CD4-positive, alpha-beta T cell (primary cell): ENCODE measurements around the gene CCND1. TPM values are rescaled to one million over a fixed set of nuclear protein-coding genes. Genes with fewer than 3 reads are reported as not detected.

Experiments
- ATAC-seq: fragments of 200-7000 bp; cut with Tn5 transposase; one replicate; pipeline ENCODE4 v1.10.0; 2022; ENCODE audit warnings: mild to moderate bottlenecking; ENCODE audit not compliant: poor library complexity
- CTCF ChIA-PET: fragments of 350-600 bp; sonication (Branson Sonifier 250); formaldehyde crosslinking; loops from one replicate; lab custom pipeline; 2021; ENCODE audit warnings: antibody characterized with exemption, inconsistent platforms; lab: Charles Lee
- POLR2A ChIA-PET: fragments of 350-600 bp; sonication (Branson Sonifier 250); formaldehyde crosslinking; loops from one replicate; lab custom pipeline; 2021; ENCODE audit warnings: antibody characterized with exemption, inconsistent platforms; lab: Charles Lee
- DNase-seq, 14 experiments: peaks; one replicate each; pipeline ENCODE4 v3.0.0-alpha.2; 2013 to 2020; ENCODE audit warnings: mixed read lengths in 2 of 14
- H3K27ac ChIP-seq, 2 donors: one replicate each; pipeline versions ENCODE4 v1.5.1 to v1.7.0; 2013; ENCODE audit warnings: low read length in 2 of 2, low read depth in 1 of 2, mild to moderate bottlenecking in 1 of 2
- H3K27me3 ChIP-seq, 2 experiments: 1 replicate in 1 of 2; 2 replicates in 1 of 2; pipeline versions ENCODE4 v1.6.1 to v1.7.0; 2013; ENCODE audit warnings: low read length in 2 of 2, control low read depth in 1 of 2, mild to moderate bottlenecking in 1 of 2, moderate library complexity in 1 of 2; ENCODE audit not compliant: insufficient read depth in 2 of 2, control insufficient read depth in 1 of 2
- H3K36me3 ChIP-seq: one replicate; pipeline ENCODE4 v1.6.1; 2013; ENCODE audit warnings: low read length, control low read depth; ENCODE audit not compliant: insufficient read depth
- H3K4me1 ChIP-seq: one replicate; pipeline ENCODE4 v1.6.1; 2013; ENCODE audit warnings: low read length, control low read depth; ENCODE audit not compliant: insufficient read depth
- H3K4me3 ChIP-seq: one replicate; pipeline ENCODE4 v1.5.1; 2013; ENCODE audit warnings: mild to moderate bottlenecking, low read length, moderate library complexity
- H3K9me3 ChIP-seq, 2 experiments: 1 replicate in 1 of 2; 2 replicates in 1 of 2; pipeline versions ENCODE4 v1.6.1 to v1.7.0; 2013; ENCODE audit warnings: low read length in 2 of 2, mild to moderate bottlenecking in 2 of 2, control low read depth in 1 of 2, moderate library complexity in 1 of 2; ENCODE audit not compliant: control insufficient read depth in 1 of 2, insufficient read depth in 1 of 2
- H3K27ac Mint-ChIP-seq: one replicate; pipeline ENCODE4 v1.8.0; 2020; ENCODE audit warnings: mixed read lengths
- H3K27me3 Mint-ChIP-seq: one replicate; pipeline ENCODE4 v1.8.0; 2021; ENCODE audit warnings: mixed read lengths
- H3K36me3 Mint-ChIP-seq: one replicate; pipeline ENCODE4 v1.8.0; 2021; ENCODE audit warnings: low read depth, mixed read lengths
- H3K4me1 Mint-ChIP-seq: one replicate; pipeline ENCODE4 v1.8.0; 2021; ENCODE audit warnings: low read depth, mixed read lengths
- H3K4me3 Mint-ChIP-seq: one replicate; pipeline ENCODE4 v1.8.0; 2020; ENCODE audit warnings: mild to moderate bottlenecking, mixed read lengths
- H3K9me3 Mint-ChIP-seq: one replicate; pipeline ENCODE4 v1.8.0; 2020; ENCODE audit warnings: mixed read lengths
- intact Hi-C, 2 experiments: fragments of 100-400 bp; cut with DNase I in 1 of 2; cut with micrococcal nuclease in 1 of 2; formaldehyde crosslinking; loops; one replicate each; pipeline versions ENCODE4 v1.15.1 to v1.9.0; 2023 to 2025; cut with DNase I, micrococcal nuclease
- total RNA-seq, 174 experiments: library from RNA in 2 of 174; stranded (reverse) in 2 of 174; gene quantifications; one replicate each; pipeline ENCODE4 v1.2.3 and lab custom pipeline; 2021 to 2026
- TF ChIP-seq, protein P1 (sequence below): fragments of 200-600 bp; IDR thresholded peaks from one replicate; pipeline ENCODE4 v1.8.0; 2022; ENCODE audit warnings: antibody characterized with exemption, mild to moderate bottlenecking

The CCND1 gene
- total RNA-seq, 2 experiments from 2014 or later = 1.7 to 2.4 TPM

DNA sequence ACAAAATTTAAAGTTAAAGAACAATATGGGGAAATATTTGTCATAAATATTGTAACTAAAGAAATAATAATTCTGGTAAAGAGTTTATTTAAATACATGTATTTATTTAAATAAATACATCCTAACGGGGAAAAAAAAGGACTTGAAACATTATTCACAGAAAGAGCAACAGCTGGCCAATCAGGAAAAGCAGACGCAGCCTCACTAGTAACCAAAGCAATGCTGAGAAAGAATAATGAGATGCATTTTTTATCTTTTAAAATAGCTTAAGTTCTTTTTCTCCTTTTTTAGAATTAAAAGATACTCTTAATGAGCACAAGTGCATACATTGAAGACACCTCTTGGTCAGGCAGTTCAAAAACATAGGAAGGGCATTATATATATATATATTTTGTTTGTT lies 36.8 kb downstream of the CCND1 start:
- POLR2A ChIA-PET = no interaction called here
- no peak overlapping the region for H3K27ac ChIP-seq
- Mint-ChIP-seq H3K9me3 (no peaks in the 10 kb centered on the region), H3K27ac (no peak overlapping the region), H3K4me3 (no peak overlapping the region), H3K27me3 (no peaks in the 10 kb centered on the region), H3K4me1 (peaks cover 18% of the 10 kb centered on the region), H3K36me3 (peaks cover 11% of the 10 kb centered on the region)
- H3K27me3 ChIP-seq = no peaks in the 10 kb centered on the region
- TF ChIP-seq, protein P1, sequence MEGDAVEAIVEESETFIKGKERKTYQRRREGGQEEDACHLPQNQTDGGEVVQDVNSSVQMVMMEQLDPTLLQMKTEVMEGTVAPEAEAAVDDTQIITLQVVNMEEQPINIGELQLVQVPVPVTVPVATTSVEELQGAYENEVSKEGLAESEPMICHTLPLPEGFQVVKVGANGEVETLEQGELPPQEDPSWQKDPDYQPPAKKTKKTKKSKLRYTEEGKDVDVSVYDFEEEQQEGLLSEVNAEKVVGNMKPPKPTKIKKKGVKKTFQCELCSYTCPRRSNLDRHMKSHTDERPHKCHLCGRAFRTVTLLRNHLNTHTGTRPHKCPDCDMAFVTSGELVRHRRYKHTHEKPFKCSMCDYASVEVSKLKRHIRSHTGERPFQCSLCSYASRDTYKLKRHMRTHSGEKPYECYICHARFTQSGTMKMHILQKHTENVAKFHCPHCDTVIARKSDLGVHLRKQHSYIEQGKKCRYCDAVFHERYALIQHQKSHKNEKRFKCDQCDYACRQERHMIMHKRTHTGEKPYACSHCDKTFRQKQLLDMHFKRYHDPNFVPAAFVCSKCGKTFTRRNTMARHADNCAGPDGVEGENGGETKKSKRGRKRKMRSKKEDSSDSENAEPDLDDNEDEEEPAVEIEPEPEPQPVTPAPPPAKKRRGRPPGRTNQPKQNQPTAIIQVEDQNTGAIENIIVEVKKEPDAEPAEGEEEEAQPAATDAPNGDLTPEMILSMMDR = no peak
- H3K36me3 ChIP-seq = peaks cover 4% of the 10 kb centered on the region
- peaks cover 28% of the 10 kb centered on the region for H3K4me1 ChIP-seq
- no peak for ATAC-seq
- intact Hi-C loops = loop anchor here in 1 of 2 experiments (5.0 to 10.0 kb wide), 2 partner anchors 923 to 1770 kb away; partner anchors contain the start of genes DHCR7 and TESMIN
- CTCF ChIA-PET = no interaction called here
- no peak for DNase-seq
- H3K4me3 ChIP-seq = no peak overlapping the region
- peaks cover 0 to 3% of the 10 kb centered on the region in 2 experiments for H3K9me3 ChIP-seq

DNA sequence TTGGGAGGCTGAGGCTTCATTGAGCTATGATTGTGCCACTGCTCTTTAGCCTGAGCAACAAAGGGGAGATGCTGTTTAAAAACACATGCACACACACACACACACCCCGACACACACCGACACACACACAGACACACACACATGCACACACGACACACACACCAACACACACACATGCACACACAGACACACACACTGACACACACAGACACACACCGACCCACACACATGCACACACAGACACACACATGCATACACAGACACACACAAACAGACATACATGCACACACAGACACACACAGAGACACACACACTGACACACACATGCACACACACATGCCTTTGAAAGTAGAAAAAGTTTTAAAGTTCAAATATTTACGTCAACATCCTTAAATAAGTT lies 39.7 kb downstream of the CCND1 start:
- ATAC-seq (no peak), DNase-seq (no peak)
- Histone ChIP-seq H3K27ac (no peak overlapping the region), H3K36me3 (no peaks in the 10 kb centered on the region), H3K27me3 (no peaks in the 10 kb centered on the region), H3K9me3 (peaks cover 0 to 7% of the 10 kb centered on the region in 2 experiments), H3K4me1 (peaks cover 5% of the 10 kb centered on the region), H3K4me3 (no peak overlapping the region)
- intact Hi-C loops = no loop called here
- Mint-ChIP-seq H3K27ac (no peak overlapping the region), H3K4me3 (no peak overlapping the region), H3K27me3 (peaks cover 4% of the 10 kb centered on the region), H3K4me1 (peaks cover 4% of the 10 kb centered on the region), H3K36me3 (no peaks in the 10 kb centered on the region), H3K9me3 (no peaks in the 10 kb centered on the region)
- CTCF ChIA-PET = interaction anchor here (2.2 kb wide), 1 partner anchor 10 kb away, joined by 13 read pairs; no protein-coding TSS in a partner anchor
- POLR2A ChIA-PET = no interaction called here
- TF ChIP-seq, protein P1 = no peak

DNA sequence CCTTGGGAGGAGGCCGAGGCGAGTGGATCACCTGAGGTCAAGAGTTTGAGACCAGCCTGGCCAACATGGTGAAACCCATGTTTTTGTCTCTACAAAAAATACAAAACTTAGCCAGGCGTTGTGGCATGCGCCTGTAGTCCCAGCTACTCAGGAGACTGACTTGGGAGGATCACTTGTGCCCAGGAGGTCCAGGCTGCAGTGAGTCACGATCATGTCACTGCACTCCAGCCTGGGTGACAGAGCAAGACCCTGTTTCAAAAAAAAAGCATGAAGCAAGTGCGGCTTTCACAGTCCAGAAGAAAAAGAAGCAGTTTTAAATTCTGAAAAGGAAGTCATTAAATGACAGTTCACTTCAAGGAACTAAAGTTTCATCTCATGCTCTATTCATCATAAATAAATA lies 41.3 kb downstream of the CCND1 start:
- intact Hi-C loops = no loop called here
- Histone ChIP-seq H3K9me3 (peaks cover 0 to 11% of the 10 kb centered on the region in 2 experiments), H3K4me3 (no peak overlapping the region), H3K27me3 (peaks cover 9% of the 10 kb centered on the region in 2 experiments), H3K36me3 (no peaks in the 10 kb centered on the region), H3K27ac (no peak overlapping the region), H3K4me1 (peaks cover 9% of the 10 kb centered on the region)
- Mint-ChIP-seq H3K9me3 (no peaks in the 10 kb centered on the region), H3K4me3 (no peak overlapping the region), H3K4me1 (peaks cover 5% of the 10 kb centered on the region), H3K27ac (no peak overlapping the region), H3K36me3 (no peaks in the 10 kb centered on the region), H3K27me3 (peaks cover 5% of the 10 kb centered on the region)
- ChIA-PET POLR2A (no interaction called here), CTCF (no interaction called here)
- ATAC-seq (no peak), DNase-seq (no peak)
- TF ChIP-seq, protein P1 = no peak
